Mesenteric fat pad (tissue), 1 donor: ENCODE measurements around the gene POLDIP3. TPM values are rescaled to one million over a fixed set of nuclear protein-coding genes. Genes with fewer than 3 reads are reported as not detected.

Experiments used
- DNase-seq: peaks from one replicate; pipeline ENCODE4 v3.0.0-alpha.2; 2020; ENCODE audit warnings: low spot score
- long read RNA-seq: library from polyadenylated mRNA; unstranded; transcript quantifications from one replicate; pipeline ENCODE4 v2.0.0, GENCODE V29; 2020
- total RNA-seq: library from RNA; stranded (reverse); fragmentation: NEBNext Ultra II Directional; extraction: Animal tissue kit (Norgen Biotek cat#: 25700); gene quantifications from one replicate; pipeline ENCODE4 v1.2.1, GENCODE V29; 2021
- donor health status: DM: yes; HTN: yes; CAD: no.

The POLDIP3 gene, protein sequence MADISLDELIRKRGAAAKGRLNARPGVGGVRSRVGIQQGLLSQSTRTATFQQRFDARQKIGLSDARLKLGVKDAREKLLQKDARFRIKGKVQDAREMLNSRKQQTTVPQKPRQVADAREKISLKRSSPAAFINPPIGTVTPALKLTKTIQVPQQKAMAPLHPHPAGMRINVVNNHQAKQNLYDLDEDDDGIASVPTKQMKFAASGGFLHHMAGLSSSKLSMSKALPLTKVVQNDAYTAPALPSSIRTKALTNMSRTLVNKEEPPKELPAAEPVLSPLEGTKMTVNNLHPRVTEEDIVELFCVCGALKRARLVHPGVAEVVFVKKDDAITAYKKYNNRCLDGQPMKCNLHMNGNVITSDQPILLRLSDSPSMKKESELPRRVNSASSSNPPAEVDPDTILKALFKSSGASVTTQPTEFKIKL
- total RNA-seq: 38.2 TPM
- long read RNA-seq, transcript POLDIP3-201 (9 exons, 3,441 nt): major isoform, 30 of 69 reads
- long read RNA-seq, partial matches to known transcripts: 18 of 69 reads
- long read RNA-seq, other reads (novel, unspliced or antisense): 18 of 69 reads

DNA sequence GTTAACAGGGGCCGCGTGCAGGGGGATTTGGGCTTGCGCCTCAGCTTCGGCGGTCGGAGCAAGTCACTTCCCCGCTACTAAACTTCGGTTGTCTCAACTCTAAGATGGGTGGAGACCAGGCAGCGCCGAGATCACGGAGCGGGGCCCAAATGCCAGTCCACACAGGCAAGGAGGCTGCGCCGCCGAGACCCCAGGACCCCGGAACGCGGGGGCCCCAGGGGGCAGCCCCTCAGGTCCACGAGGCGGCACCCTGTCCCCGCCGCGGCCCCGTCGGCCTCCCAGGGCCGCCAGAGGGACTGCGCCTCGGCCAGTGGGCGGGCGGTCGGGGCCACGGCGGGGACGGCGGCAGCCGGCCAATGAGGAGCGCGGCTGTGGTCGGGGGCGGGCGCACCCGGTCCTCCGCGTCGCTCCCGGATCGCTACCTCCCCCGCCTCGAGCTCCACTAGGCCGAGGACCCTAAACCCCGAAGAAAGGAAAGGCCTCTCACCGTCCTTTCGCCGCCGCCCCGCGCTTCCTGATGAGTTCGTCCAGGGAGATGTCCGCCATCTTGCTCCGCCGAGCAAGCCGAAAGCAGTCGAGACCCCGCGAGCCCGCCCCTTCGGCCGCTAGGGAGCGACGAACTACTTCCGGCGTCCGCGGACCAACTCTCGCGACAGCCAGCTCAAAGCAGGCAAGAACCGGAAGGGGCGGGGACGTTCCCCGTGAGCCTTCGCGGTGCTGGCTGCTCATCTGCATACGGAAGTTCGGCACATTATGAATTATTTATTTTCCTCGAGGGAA is at the start of gene POLDIP3:
TSS of gene POLDIP3 (minus strand) at position 572 of the 780 bp plus-strand sequence. CDS start at position 546, 26 bp downstream.
- peak; percentile 100 for DNase-seq

DNA sequence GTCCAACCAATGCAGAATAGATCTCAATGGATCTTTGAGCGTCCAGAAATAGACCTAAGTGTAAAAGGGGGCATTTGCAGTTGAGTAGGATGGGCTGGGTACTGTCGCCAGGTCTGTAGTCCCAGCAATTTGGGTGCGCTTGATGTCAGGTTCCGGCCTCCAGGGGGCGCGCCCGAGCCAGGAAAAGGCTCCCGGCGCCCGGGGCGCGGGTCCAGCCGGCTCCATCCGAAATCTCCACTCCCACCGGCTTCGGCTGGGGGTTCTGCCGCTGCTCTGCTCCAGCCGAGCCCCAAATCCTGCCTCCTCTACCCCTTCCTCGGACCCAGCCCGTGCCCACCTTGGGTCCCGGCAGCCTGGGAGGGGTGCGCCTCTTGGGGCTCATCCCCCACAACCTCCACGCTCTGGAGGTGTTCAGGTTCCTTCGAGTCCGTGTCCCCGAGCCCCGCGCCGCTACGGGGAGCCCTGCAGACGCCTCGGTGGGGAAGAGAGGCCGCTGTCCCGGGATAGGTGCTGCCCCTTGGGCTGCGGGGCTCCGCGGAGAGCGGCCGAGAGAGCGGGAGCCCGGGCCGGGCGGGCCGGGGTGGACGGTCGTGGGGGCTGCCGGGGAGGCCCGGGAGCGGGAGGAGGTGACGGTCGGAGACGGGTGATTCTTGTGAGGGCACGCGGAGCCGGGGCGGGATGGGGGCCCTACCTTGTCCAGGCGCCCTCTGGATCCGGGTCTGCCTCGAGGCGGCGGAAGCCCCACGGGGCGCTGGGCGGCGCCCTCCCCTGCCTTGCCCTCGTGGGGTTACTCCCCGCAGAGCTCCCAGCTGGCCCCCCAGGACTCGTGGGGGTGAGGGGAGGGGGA is 47.5 kb upstream of the POLDIP3 start:
- DNase-seq: peak; percentile 94

DNA sequence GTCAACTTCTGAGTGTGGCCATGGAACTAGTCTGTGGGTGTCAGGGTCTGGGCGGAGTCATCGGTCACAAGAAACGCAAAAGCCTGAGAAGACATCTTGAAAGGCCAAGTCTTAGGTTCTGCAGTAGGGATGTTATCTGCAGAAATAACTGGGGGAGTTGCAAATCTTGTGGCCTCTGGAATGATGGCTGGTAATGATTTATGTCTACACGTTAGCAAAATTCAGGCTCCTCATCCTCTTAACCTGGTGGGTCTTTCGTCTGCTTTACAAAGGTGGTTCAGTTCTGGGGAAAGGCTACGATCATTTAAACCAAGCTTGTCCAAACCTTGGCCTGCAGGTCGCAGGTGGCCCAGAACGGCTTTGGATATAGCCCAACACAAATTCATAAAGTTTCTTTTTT is 41.9 kb upstream of the POLDIP3 start:
- no peak for DNase-seq

DNA sequence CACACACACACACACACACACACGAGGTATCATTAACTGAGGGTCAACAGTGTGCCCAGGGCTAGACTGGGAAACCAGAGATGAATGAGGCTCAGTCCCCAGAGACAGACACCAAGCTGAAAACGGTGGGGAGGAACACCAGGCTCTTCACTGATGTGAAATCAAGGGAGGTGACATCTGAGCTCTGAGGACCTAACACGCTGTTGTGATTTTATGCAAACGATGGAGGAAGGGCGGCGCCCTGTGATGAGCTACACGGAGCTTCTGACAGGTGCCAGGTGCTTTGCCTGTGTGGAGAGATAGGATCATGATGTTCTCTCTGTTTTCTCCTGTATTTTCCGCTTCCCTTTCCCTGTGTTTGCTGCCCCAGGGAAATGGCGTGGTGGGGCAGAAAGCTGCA is 41.0 kb upstream of the POLDIP3 start:
- DNase-seq: no peak

DNA sequence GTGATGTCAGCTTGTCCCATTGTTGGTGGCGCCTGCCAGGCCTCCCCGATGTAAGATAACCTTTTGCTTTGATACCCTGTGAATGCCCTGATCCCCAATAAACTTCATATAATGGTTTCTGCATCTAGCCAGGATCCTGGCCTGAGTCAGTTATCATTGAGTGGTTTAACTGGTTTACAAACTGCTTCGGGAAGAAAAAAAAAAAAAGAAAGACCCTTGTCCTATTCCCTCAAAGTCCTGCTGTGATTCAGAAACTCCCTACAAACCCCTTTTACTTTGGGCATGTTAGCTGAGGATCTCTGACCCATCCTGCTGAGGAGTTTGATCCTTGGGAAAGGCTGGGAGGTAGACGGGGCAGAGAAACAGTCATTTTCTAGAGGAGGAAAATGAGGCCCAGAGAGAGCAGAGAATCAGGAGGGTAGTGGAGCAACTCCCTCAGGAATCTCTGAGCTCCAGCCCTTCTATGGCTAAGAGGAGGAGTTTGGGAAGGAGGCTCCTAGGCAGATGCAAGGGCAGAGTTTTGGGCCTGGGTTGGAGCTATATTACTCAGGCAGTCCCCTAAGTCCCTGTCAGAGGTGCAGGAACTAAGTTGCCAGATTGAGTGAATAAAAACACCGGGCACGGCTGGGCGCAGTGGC is 39.9 kb upstream of the POLDIP3 start:
- no peak for DNase-seq

DNA sequence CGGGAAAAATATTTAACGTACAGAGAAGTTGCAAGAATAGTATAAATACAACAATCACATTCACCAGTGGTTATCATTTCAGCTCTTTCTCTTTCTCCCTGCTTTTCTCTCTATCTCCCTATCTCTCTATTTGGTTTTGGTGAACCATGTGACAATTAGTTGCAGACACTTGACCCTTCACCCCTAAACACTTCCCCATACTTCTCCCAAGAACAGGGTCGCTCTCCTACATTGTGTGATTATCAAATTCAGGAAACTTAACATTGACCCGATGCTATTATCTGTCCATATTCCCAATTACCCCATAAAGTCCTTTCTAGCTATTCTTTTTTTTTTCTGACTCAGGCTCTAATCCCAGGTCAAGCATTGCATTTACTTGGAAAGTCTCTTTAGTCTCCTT is 39.3 kb upstream of the POLDIP3 start:
- DNase-seq: no peak

DNA sequence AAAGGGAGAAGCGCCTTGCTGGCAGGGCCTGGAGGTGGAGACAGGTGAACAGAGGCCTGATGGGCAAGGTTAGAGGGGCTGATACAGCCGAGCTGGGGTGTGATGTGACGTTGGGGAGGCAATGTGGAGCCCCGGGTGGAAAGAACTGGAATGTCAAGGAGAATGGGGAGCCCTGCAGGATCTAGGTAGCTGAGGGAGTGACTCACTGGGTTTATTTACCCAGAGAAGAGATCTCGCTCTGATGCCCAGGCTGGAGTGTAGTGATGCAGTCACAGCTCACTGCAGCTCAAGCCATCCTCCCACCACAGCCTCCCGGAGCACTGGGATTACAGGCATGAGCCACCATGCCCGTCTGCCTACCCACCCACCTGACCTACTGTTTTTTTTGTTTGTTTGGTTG is 36.5 kb upstream of the POLDIP3 start:
- DNase-seq: no peak

DNA sequence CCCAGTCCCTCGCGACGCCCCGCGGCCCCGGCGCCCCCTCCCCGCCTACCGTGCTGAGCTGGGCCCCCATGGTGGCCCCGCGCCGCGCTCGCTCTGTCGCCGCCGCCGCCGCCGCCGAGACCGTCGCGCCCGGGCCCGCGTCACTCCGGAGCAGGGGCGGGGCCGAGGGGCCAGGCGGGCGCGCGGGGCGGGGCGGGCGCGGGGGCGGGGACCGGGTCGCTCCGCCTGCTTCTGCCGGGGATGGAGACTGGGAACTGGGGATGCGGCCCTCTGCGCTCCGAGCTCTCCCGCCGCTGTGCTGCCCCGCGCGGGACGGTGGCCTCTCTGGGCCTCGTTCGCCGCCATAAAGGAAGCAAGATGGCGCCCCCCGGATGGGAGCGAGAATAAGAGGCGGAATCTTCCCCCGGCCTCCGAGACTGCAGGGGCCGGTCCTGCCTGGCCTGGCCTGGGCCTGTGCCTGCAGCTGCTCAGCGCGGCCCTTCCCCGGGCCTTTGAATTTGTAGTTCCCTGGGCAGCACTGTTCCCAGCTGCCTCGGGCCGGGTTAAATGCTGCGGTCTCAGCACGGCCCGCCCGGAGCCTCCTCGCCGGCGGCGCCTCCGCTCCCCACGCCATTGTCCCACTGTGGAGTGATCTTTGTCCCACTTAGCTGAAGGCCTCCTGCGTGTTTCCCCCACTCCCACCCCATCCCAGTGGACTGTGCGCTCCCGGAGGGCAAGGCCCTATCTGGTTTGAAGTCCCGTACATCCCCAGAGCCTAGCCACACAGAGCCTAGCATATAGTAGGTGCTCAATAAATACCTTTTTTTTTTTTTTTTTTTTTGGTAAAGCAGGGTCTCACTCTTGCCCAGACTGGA is 34.8 kb upstream of the POLDIP3 start, which contains the start of gene CYB5R3:
TSS of gene CYB5R3 (minus strand) at position 147 of the 854 bp plus-strand sequence. CDS start at position 70, 77 bp downstream.
- peak; percentile 94 for DNase-seq

DNA sequence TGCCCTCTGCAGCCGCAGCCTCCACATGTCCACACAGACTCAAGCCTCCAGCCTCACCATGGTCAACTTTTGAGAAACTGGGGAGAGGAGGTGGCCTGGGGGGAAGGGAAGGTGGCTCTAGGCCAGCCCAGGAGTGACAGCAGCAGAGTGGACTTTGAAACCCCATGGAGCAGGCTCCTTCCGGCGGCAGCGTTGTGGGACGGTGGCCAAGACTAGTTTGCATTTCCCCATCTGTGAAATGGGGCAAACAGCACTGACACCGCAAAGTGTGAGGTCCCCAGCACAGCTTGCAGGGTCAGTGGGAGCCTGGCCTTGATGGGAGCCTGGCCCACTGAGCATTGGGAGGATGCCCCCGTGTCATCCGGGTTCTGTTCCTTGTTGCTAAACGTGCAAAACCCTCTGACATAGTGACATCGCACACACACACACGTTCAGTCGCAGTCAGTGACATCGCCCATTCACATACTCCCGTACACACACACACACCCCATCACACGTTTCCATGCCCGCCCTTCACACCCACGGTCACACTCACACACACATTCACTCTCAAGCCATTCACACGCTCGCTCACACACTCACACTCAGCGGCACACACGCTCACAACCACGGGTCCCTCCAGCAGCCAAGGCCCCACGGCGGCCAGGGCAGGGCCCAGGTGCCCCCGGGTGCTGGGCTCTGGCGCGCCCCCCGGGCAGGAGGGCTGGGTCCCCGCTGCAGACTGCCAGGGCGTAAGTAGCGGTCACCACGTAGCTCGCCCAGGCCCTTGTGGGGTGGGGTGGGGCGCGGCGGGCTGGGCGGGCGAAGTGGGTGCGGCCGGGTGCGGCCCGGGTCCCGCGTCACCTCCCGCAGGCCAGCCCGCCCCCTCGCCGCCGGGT is 33.9 kb upstream of the POLDIP3 start:
- no peak for DNase-seq

DNA sequence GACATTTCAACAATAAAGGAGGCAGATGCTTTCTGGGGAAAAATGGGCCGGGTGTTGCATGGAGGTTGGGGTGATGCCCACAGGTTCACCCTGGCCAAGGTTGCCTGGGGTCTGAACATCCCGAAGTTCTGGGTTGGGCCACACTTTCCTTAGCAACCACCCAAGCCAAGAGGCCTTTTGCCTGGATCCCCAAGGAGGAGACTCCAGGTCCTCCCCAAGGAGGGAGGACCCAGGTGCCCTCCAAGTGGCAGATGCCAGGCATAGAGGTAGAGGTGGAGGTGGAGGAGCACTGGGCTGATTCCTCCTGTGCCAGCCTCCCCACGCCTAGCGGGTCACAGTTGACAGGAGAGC is 33.3 kb upstream of the POLDIP3 start:
- no peak for DNase-seq

DNA sequence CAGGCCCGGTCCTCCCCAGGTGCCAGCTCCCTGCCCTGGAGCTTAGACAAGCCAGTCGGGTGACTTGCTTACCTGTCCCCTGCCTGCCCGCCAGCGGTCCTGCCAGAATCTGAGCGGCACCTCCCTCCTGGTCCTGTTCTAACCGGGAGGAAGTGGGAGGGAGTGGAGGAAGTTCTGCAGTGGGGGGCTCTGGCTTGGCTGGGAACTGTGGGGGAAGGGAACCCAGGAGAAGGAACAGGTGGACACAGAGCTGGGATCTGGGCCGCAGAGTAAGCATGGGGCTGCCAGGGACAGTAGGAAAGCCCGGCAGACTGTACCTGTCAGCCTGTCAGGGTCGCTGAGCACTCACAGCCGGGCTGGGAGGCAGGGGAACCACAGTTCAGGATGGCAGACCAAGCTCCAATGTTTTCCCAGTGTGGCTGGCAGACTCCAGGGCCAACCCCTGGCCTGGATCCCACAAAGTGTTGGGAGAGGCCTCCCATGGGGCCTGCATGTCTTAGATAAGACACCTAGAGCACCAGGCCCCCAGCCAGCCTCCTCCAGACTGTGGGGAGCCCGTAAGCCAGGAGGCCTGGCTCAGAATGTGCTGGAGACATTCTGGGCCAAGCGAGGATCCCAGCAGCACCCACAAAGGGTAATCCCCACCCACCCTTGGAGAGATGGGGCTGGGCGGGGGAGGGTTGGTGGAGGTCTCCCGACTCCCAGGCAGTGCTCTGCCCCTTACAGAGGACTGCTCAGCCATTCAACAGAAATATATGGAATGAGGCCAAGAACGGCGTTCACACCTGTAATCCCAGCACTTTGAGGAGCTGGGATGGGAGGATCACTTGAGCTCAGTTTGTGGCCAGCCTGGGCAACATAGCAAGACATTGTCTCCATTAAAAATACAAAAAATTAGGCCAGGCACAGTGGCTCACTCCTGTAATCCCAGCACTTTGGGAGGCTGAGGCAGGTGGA is 32.2 kb upstream of the POLDIP3 start:
- no peak for DNase-seq

DNA sequence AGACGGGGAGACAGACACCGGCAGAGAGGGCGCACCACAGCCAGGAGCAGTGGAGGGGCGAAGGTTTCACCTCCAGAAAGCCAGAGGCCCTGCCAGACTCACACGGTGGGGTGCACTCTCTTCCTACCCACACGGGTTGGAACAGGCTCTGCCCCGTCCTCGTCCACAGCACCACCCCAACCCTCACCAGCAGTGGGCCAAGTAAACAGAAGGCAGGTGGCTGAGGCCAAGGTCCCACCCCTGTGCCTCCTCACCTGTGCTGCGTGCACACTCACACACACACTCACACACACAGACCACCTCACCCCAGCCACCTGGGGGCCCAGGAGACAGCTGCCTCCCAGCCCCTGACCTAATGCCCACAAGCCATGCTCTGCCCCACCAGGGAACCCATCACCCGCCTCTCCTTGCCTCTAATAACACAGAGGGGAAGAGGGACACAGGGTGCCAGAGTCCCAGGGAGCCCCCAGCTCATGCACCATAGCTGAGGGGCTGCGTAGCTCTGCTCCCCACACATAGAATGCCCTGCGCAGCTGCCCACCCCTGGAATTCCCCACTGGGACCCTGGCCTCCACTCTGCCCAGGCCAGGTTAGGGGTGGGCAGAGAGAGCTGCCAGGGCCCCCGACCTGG is 31.4 kb upstream of the POLDIP3 start:
- no peak for DNase-seq

DNA sequence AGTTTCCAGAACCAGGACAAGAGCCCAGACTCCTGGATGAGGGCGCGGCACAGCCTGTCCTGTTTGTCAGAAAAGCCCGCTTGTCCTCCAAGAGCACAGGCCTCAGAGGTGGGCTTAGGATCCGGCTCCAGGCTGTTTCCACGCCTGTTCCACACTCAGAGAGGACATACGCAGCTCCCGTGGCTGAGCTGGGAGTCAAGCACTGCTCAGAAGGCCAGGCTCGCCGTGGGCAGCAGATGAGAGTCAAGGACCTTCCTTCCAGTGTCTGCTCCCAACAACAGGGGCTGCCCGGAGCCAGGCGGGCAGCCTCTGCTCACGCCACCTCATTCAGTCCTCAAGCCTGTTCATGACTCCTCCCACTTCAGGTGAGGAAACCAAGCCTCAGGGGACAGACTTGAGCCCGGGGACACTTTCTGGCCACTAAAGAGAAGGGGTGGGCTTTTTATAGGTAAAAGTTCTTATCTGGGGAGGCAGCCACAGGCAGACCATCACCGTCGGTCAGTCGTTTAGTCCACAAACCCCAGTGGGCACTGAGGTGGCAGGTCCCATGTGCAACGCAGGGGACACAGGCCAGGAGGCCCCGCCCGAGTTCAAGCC is 30.8 kb upstream of the POLDIP3 start:
- DNase-seq: no peak

DNA sequence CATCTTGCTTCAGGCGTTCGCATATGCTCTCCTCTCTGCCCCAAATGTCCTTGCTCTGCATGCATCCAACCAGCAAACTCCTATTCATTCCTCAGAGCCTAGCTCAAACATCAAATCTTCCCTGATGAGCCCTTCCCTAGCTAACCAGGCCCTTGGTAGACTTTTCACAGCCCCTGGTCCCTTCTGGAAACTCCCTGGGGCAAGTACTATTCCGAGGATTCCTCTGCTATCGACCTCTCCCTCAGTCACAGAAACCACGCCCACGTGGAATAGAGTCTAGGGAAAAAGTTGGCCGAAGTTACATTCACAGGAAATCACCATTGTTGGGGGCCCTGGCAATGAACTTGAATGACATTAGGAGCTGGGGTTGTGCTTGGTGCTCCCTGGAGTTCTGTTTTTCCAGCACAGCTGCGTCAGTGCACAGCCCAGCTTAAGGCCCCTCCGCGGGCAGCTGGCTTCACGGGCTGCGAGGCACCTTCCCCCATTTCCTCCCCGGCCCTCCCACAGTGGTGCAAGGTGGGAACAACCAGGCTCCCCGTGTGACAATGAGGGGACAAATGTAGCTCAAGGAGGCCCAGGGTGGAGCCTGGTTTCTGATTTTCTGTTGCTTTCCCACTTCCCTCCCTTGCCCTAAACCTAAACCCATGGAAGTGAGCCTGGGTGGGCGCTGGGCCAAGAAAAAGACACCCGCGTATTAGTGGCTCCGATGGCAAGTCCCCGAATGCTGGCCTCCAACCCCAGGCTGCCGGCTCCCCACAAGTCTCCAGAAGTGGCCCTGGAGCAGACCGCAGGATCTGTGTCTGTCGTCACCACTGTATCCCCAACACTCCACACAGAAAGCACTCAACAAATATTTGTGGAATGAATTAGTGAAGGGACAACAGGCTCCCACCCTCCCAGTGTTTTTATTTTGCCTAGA is 30.0 kb upstream of the POLDIP3 start:
- no peak for DNase-seq

DNA sequence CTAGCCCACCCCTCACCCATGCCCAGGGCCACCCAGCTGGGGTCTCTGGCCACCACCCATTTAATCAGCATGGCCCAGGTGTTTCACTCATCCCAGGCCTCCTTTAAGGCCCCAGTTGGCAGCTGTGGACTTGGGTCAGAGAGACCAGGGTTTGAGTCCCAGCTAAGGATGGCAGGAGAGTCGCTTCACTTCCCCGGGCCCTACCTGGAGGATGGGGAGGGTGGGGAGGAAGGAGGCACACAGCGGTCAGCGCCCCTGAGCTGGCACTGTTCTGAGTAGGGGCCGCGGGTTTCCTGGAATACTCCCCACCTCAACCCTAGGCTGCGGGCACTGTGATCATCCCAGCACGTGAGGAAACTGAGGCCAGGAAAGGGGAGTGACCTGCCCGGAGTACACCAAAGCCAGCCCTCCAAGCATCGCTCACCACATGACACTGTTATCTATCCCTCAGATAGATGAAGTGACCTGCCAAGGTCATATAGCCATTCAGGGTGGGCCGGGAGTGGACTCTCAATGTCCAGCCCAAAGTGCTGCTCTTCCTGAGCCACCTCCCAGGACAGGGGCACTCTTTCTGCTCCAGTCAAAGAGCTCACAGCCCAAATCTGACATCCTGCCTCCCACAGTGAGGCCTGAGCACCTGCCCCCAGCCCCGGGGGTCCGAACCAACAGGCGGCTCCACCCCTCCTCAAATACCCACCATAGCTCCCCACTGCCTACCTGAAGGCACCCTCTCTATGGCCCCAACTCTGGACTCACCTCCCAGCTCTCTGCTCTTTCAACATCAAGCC is 29.1 kb upstream of the POLDIP3 start:
- no peak for DNase-seq
